K562 (cell line): ENCODE data around the gene THAP8. TPM values are rescaled to one million over a fixed set of nuclear protein-coding genes. Genes with fewer than 3 reads are reported as not detected.

ENCODE experiments used
- DACH1 ChIP-seq: fragments of 450-650 bp; IDR thresholded peaks from 2 replicates; pipeline ENCODE4 v1.6.1; 2018; ENCODE audit not compliant: partially characterized antibody
- E2F8 ChIP-seq: fragments of 450-650 bp; IDR thresholded peaks from 2 replicates; pipeline ENCODE4 v1.7.1; 2018; ENCODE audit warnings: mild to moderate bottlenecking, low read depth; ENCODE audit not compliant: partially characterized antibody
- FOXO4 ChIP-seq: fragments of 450-650 bp; formaldehyde crosslinking; IDR thresholded peaks from 2 replicates; pipeline ENCODE4 v1.4.0; 2020; ENCODE audit warnings: mild to moderate bottlenecking, moderate library complexity
- ILF3 ChIP-seq: fragments of 450-650 bp; IDR thresholded peaks from 2 replicates; pipeline ENCODE4 v1.6.1; 2018; ENCODE audit warnings: antibody characterized with exemption, mild to moderate bottlenecking, moderate library complexity, borderline replicate concordance
- MECOM ChIP-seq: fragments of 250-450 bp; sonication (Bioruptor Pico); IDR thresholded peaks from 2 replicates; pipeline ENCODE4 v1.8.0; 2022; ENCODE audit warnings: inconsistent platforms
- PREB ChIP-seq: sonication (generic); formaldehyde crosslinking; IDR thresholded peaks from 2 replicates; pipeline ENCODE4 v1.8.1; 2023; ENCODE audit warnings: mild to moderate bottlenecking, missing genetic modification reagents
- RBBP5 ChIP-seq: fragments of 200-600 bp; sonication (generic); IDR thresholded peaks from 2 replicates; pipeline ENCODE4 v1.6.1; 2012; ENCODE audit warnings: borderline replicate concordance, mild to moderate bottlenecking, low read length, control low read depth, inconsistent platforms; ENCODE audit not compliant: insufficient read depth, poor library complexity, severe bottlenecking
- THRB ChIP-seq: fragments of 450-650 bp; formaldehyde crosslinking; conservative IDR thresholded peaks from 2 replicates; pipeline ENCODE4 v1.4.0; 2022; ENCODE audit warnings: mild to moderate bottlenecking, missing genetic modification characterization
- ZBTB1 ChIP-seq: sonication (generic); formaldehyde crosslinking; IDR thresholded peaks from 2 replicates; pipeline ENCODE4 v1.8.1; 2023; ENCODE audit warnings: missing genetic modification reagents, low read depth, mild to moderate bottlenecking, borderline replicate concordance
- ZNF407 ChIP-seq: fragments of 450-650 bp; IDR thresholded peaks from 2 replicates; pipeline ENCODE4 v1.6.1; 2016; ENCODE audit warnings: low read depth
- polyA plus RNA-seq, 8 experiments: library from polyadenylated mRNA; depleted of rRNA in 4 of 8; stranded (reverse) in 5 of 8; unstranded in 3 of 8; fragments of >200 nt; fragmentation: Nextera tagmentation in 2 of 8; fragmentation: Illumina TruSeq in 1 of 8; extraction: Ambion mirVana in 2 of 8; extraction: Trizol in 1 of 8; gene quantifications; 2 replicates each; pipeline versions ENCODE4 v1.2.1 to v1.2.3, GENCODE V29; 2011 to 2014; ENCODE audit warnings: inconsistent platforms in 1 of 8, missing spikeins in 1 of 8
- total RNA-seq, 7 experiments: library from RNA; depleted of rRNA in 6 of 7; stranded (reverse); fragments of >200 nt in 6 of 7; fragmentation: Illumina TruSeq in 2 of 7; extraction: Trizol in 2 of 7; gene quantifications; 2 replicates each; pipeline versions ENCODE4 v1.2.1 to v1.2.3, GENCODE V29; 2011 to 2021; ENCODE audit warnings: low replicate concordance in 1 of 7

Gene THAP8
- total and polyA plus RNA-seq, 9 of the 15 experiments (the other 6 are each of a cell fraction or from before 2014, with no cell fraction given), result 0.11 to 2.0 (median 0.94) TPM

GRCh38 chr19:36054733-36055686, 925 bp upstream of the THAP8 start, which contains the start of gene WDR62 (continued):
- TF ChIP-seq E2F8, result peak; percentile 85
- TF ChIP-seq FOXO4 (CRISPR knock-in tag), result no peak
- no peak for TF ChIP-seq ILF3
- TF ChIP-seq THRB (CRISPR knock-in tag), result no peak
- peak; percentile 53 for TF ChIP-seq RBBP5
- TF ChIP-seq MECOM (CRISPR knock-in tag), result no peak
- no peak for TF ChIP-seq ZBTB1 (CRISPR knock-in tag)
- TF ChIP-seq ZNF407, result 0 out of 2 replicates have a peak, but pooled peaks have one; percentile 20
- TF ChIP-seq DACH1, result no peak
- TF ChIP-seq PREB (CRISPR knock-in tag), result no peak
